Mesenteric fat pad (tissue), 1 donor: ENCODE results near the gene ZNF800. TPM values are rescaled to one million over a fixed set of nuclear protein-coding genes. Genes with fewer than 3 reads are reported as not detected.

Source experiments
- DNase-seq: peaks from one replicate; pipeline ENCODE4 v3.0.0-alpha.2; 2020; ENCODE audit warnings: low spot score
- total RNA-seq: library from RNA; stranded (reverse); fragmentation: NEBNext Ultra II Directional; extraction: Animal tissue kit (Norgen Biotek cat#: 25700); gene quantifications from one replicate; pipeline ENCODE4 v1.2.1, GENCODE V29; 2021
- donor health status: DM: yes; HTN: yes; CAD: no.

The ZNF800 gene
- total RNA-seq, 1 donor from 2014 or later = 40.2 TPM

GRCh38 chr7:127350586-127350985, 41.9 kb downstream of the ZNF800 start:
- no peak for DNase-seq

- DNase-seq = no peak
These were observed 42.6 kb downstream of the ZNF800 start for GRCh38 chr7:127349881-127350280.

- no peak for DNase-seq
These were observed 44.3 kb downstream of the ZNF800 start for GRCh38 chr7:127348247-127348631.

- no peak for DNase-seq
These were observed 44.8 kb downstream of the ZNF800 start for GRCh38 chr7:127347567-127348246.

- no peak for DNase-seq
These were observed 45.8 kb downstream of the ZNF800 start for GRCh38 chr7:127346575-127347256.

- no peak for DNase-seq
These were observed 49.9 kb downstream of the ZNF800 start for GRCh38 chr7:127342596-127342995.

GRCh38 chr7:127338122-127338521, 54.4 kb downstream of the ZNF800 start:
- DNase-seq = no peak

GRCh38 chr7:127337581-127337980, 54.9 kb downstream of the ZNF800 start:
- no peak for DNase-seq

GRCh38 chr7:127336458-127336857, 56.0 kb downstream of the ZNF800 start:
- DNase-seq = no peak

- no peak for DNase-seq
These were observed 59.6 kb downstream of the ZNF800 start for GRCh38 chr7:127332880-127333279.

- DNase-seq = no peak
These were observed 62.4 kb downstream of the ZNF800 start for GRCh38 chr7:127330070-127330469.

- DNase-seq = no peak
These were observed 69.5 kb downstream of the ZNF800 start for GRCh38 chr7:127322832-127323493.

GRCh38 chr7:127322351-127322750, 70.2 kb downstream of the ZNF800 start:
- DNase-seq = no peak

GRCh38 chr7:127320974-127321373, 71.5 kb downstream of the ZNF800 start:
- no peak for DNase-seq

Other genes starting within 250 kb of the ZNF800 start
- 0.16 TPM for gene GRM8, start 139.8 kb downstream of the ZNF800 start, total RNA-seq
- gene GCC1, start 192.9 kb upstream of the ZNF800 start, total RNA-seq = 16.4 TPM
- 96.2 TPM for gene ARF5, start 195.7 kb upstream of the ZNF800 start, total RNA-seq
- gene FSCN3, start 201.0 kb upstream of the ZNF800 start, total RNA-seq = 0.39 TPM
- gene PAX4, start 225.4 kb upstream of the ZNF800 start, total RNA-seq = not detected